GM19438 (cell line): ENCODE measurements around the gene DEPDC5.

ENCODE experiments used
- ATAC-seq: cut with Tn5 transposase; IDR thresholded peaks from one replicate; pipeline ENCODE4 v1.9.1; 2021; ENCODE audit warnings: low read depth; ENCODE audit not compliant: unreplicated experiment

The DEPDC5 gene

GRCh38 chr22:31943978-31944699 lies 190.3 kb downstream of the DEPDC5 start, which contains the start of gene YWHAH:
YWHAH (plus strand) TSS chr22:31944535; CDS start chr22:31944734, 199 bp downstream.
- peak; percentile 56 for ATAC-seq

DNA sequence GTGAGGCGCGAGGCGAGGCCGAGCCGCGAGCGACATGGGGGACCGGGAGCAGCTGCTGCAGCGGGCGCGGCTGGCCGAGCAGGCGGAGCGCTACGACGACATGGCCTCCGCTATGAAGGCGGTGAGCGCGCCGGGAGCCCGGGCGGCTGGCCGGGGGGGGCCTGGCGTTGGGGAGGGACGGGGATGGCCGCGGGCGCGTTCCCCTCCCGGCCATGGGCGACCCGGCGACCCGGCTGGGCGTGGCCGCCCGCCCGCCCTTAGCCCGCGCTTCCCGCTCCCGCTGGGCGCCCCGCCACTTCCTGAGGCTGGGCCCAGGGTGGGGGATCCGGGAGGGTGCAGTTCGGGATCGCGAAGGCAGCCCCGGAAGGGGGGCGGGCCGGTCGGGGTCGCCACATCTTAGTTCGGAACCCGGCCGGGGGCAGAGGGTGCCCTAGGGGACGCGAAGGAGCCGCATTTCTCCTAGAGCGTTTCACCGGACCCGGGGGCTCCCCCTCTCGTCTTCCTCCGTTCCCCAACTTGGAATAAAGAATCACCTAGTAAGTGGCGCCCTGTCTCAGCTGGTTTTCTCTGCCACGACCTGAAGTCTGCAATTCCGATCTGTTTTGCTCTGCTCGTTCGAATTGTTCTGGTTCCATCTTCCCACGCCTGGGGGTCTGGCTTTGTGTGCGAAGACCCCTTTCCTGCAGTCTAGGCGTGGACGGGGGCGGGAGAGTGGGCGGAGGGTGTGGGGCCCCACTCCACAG lies 191.1 kb downstream of the DEPDC5 start:
- peak; percentile 37 for ATAC-seq

GRCh38 chr22:31945443-31945855 lies 191.6 kb downstream of the DEPDC5 start:
- no peak for ATAC-seq

- ATAC-seq, result no peak
Measured at GRCh38 chr22:31945971-31946680, 192.3 kb downstream of the DEPDC5 start.

DNA sequence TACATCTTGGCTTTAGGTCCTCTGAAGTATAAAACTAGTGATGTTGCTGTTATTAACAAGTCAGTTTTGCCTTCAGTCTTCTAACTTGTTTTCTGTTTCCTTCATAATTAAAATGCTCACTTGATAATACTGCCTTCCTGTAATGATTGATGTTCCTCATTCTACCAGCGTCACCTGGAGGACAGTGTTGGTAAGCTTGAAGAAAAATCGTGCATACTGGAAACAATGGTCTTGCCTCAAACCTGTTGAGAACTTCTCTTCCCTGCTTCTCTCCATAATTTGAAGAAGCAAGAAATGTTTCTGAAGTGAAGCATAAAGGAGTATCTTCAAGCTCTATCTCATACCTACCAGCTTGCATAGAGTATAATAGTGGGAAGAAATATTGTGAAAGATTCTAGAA lies 193.5 kb downstream of the DEPDC5 start:
- ATAC-seq, result no peak

GRCh38 chr22:31948002-31948401 lies 194.2 kb downstream of the DEPDC5 start:
- ATAC-seq, result no peak

DNA sequence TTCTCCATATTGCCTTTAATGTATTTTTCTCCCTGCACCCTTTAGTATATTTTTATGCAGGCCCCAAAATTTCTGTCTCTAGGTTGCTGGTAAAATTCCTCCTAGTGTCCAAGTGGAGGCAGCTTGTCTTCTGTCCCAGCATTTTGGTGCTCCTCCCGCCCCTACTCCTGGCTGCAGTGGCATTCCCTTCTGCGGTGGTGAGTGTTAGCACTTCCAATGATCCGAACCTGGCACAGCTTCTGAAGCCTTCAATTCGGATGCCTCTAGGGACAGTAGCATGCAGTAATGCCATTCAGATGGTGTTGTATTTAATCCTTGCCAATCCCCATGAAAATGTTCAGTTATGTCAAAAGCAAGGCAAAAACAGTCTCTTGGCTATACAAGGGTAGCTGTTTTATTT lies 196.4 kb downstream of the DEPDC5 start:
- no peak for ATAC-seq

GRCh38 chr22:31951194-31952093 lies 197.6 kb downstream of the DEPDC5 start:
- ATAC-seq, result no peak

DNA sequence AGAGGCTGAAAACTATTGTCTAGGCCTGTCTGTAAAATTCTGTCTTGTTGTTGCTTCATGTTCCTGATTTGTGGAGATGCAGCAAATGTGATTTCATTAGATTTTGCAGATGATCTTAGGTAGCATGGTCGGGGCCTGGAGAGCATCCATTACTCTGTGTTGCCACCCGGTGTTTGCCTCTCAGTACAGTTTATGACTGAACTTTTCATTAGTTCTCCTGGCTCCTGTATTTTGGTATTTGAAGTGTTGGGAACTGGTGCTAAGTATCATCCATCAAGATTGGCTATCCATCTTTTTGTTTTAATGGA lies 198.2 kb downstream of the DEPDC5 start:
- ATAC-seq, result no peak

DNA sequence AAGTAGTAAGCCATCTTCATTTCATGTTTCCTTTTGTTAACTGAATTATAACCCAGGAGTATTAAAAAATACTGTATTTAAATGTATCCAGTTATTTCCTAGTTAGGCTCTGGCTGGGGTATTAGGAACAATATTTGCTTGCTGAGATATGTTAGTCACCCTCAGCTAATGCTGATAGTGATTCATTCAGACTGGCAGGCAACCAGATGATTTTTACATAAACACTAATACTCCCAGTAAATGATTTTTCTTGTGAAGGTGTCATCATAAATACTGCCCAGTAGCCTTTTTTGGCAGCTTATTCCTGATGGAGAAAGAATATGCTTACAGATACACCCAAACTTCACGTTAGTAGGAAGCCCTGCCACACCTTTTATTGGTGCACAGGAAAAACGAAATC lies 198.7 kb downstream of the DEPDC5 start:
- ATAC-seq, result no peak

DNA sequence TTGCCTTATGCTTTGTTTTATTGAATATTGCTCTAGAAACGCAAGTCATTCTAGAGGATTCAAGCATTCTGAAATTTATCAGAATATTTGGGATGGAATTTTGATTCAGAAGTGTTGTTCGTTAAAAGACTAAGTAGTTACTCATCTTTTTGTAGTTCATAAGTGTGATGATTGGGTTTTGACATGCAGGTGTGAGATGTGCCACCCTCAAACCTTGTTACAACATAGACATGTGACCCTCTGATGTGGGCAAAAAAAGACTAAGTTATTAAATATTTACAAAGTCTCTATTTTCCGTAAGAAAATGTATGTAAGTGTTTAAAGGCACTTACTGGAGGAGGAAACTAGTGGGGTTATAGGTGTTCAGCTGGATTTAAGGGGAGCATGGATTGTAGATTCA lies 199.4 kb downstream of the DEPDC5 start:
- ATAC-seq, result no peak

GRCh38 chr22:31954535-31955523 lies 201.0 kb downstream of the DEPDC5 start:
- no peak for ATAC-seq

- ATAC-seq, result no peak
Measured at GRCh38 chr22:31956360-31956759, 202.5 kb downstream of the DEPDC5 start.
